ENCODE results near the gene TMTC3.
"Not testable (repeated sequence)": the region's sequence is repeated elsewhere in the genome, so short reads cannot be mapped to it uniquely, and the experiment has no call there.

GRCh38 chr12:88139711-88140110 lies 2.4 kb upstream of the TMTC3 start:
- not testable (repeated sequence) for TF ChIP-seq POLR2A, CTCF, EP300, POLR2AphosphoS5 (IDR thresholded peaks at IDR 0.05)

All from suprapubic skin (tissue), 4 donors.